ENCODE data around the gene RXRB. TPM values are rescaled to one million over a fixed set of nuclear protein-coding genes. Genes with fewer than 3 reads are reported as not detected.

Gene RXRB
- total and polyA plus RNA-seq, 2 of the 13 experiments (the other 11 are each of a cell fraction or from before 2014, with no cell fraction given), result 26.7 to 55.7 TPM

GRCh38 chr6:33198159-33198852 lies 2.2 kb downstream of the RXRB start (continued):
- TF ChIP-seq ZBTB39 (CRISPR knock-in tag; IDR thresholded peaks at IDR 0.05) (no peak), ZSCAN25 (CRISPR knock-in tag; IDR thresholded peaks at IDR 0.05) (no peak), TMF1 (CRISPR knock-in tag; IDR thresholded peaks at IDR 0.05; ENCODE audit: low read depth) (no peak), NCOA5 (CRISPR knock-in tag; IDR thresholded peaks at IDR 0.05) (no peak), ZNF451 (CRISPR knock-in tag; IDR thresholded peaks at IDR 0.05) (0 out of 2 replicates have a peak, but pooled peaks have one; percentile 47), ZBTB33 (CRISPR knock-in tag; IDR thresholded peaks at IDR 0.05) (peak; percentile 71; the same call in 1 of the 2 replicates), ZNF101 (CRISPR knock-in tag; IDR thresholded peaks at IDR 0.05; ENCODE audit: borderline replicate concordance, low read depth) (no peak), ZFP41 (CRISPR knock-in tag; IDR thresholded peaks at IDR 0.05; ENCODE audit: borderline replicate concordance) (no peak), UBTF (CRISPR knock-in tag; IDR thresholded peaks at IDR 0.05) (peak; percentile 58), CCAR2 (optimal IDR thresholded peaks at IDR 0.05; ENCODE audit: low read depth, low read length) (no peak), ATF3 (CRISPR knock-in tag; IDR thresholded peaks at IDR 0.05) (no peak), ZNF878 (CRISPR knock-in tag; IDR thresholded peaks at IDR 0.05) (peak; percentile 89), ZBTB4 (CRISPR knock-in tag; IDR thresholded peaks at IDR 0.05; ENCODE audit: borderline replicate concordance) (0 out of 2 replicates have a peak, but pooled peaks have one; percentile 9), SMARCE1 (IDR thresholded peaks at IDR 0.05; ENCODE audit: borderline replicate concordance) (no peak), ZNF776 (CRISPR knock-in tag; IDR thresholded peaks at IDR 0.05) (no peak), CHCHD3 (CRISPR knock-in tag; IDR thresholded peaks at IDR 0.05) (no peak), CEBPB (IDR thresholded peaks at IDR 0.05; ENCODE audit: borderline replicate concordance, low read depth, low read length) (peak; percentile 99), KAT2B (IDR thresholded peaks at IDR 0.05; ENCODE audit: borderline replicate concordance, low read depth, low read length) (no peak), CEBPG (CRISPR knock-in tag; IDR thresholded peaks at IDR 0.05) (peak; percentile 98), ZNF256 (CRISPR knock-in tag; conservative IDR thresholded peaks at IDR 0.05) (0 out of 2 replicates have a peak, but pooled peaks have one; percentile 26)
